Urothelium cell line (cell line): ENCODE data around the gene ZNF8.
A peak's percentile ranks its signal among the peaks of the same experiment; 100 is the strongest.
"Not testable (repeated sequence)": the region's sequence is repeated elsewhere in the genome, so short reads cannot be mapped to it uniquely, and the experiment has no call there.

Source experiments
- DNase-seq: peaks from one replicate; pipeline ENCODE4 v3.0.0; 2011; ENCODE audit warnings: low spot score, mixed read lengths
- FAIRE-seq: peaks from 2 replicates; lab custom pipeline; 2011; peaks lifted over from hg19 to GRCh38; lab: Jason Lieb, UNC

ZNF8 gene

DNA sequence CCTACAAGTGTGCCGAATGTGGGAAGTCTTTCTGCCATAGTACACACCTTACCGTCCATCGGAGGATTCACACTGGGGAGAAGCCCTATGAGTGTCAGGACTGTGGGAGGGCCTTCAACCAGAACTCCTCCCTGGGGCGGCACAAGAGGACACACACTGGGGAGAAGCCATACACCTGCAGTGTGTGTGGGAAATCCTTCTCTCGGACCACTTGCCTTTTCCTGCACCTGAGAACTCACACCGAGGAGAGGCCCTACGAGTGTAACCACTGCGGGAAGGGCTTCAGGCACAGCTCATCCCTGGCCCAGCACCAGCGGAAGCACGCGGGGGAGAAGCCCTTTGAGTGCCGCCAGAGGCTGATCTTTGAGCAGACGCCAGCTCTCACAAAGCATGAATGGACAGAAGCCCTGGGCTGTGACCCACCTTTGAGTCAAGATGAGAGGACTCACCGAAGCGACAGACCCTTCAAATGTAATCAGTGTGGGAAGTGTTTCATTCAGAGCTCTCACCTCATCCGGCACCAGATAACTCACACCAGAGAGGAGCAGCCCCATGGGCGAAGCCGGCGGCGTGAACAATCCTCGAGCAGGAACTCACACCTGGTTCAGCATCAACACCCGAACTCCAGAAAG, 16.1 kb downstream of the ZNF8 start:
- no peak for DNase-seq
- FAIRE-seq = no peak

GRCh38 chr19:58296104-58296503, 17.3 kb downstream of the ZNF8 start:
- no peak for FAIRE-seq
- no peak for DNase-seq

DNA sequence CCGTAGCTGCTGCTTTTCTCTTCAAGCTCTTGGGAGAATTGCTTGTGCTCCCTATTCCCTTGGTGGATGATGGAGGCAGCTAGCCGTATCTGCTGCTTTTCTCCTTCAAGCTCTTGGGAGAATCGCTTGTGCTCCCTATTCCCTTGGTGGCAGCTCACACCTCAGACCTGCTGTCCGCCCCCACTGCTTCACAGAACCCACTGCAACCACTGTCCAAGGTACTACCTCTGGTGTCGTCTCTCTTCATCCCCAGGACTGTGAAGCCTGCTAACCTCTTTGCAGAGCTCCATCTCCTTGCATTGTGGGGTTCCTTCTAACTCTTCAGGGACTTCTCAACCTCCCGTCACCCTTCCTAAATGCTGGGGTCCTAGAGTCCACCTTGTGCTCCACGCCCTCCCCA, 21.9 kb downstream of the ZNF8 start:
- no peak for FAIRE-seq

DNA sequence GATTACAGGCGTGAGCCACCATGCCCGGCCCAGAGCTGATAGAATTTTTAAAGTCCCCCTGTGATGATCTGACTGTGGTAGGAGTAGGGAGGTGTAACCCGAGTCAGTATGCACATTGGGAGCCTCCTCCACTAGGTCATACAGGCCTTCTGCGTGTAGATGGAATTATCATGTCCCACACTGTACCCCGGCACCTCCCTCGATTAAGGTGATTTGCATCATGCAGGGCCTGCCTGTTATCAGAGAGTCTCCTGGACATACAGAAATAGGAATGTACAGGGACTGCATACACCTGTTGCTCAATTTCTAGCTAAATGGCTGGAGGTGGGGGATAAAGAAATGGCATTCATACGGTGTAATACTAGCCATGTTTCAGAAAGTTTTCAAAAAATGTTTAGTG, 25.5 kb downstream of the ZNF8 start:
- no peak for FAIRE-seq

More for the DNA sequence above, 21.9 kb downstream of the ZNF8 start:
- no peak for DNase-seq

DNA sequence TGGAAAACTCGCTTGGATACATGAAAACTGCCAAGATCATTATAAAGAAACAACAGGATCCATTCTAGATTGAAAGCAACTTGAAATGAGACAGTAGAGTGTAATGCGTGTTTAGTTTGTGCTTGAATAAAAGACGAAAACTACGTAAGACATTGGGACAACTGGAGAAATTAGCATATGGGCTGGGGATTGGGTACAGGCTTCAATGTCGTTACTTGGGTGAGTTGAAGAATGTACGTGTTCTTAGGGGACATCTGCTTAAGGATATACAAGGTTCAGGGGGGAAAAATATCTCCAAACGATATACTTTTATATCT, 26.0 kb downstream of the ZNF8 start:
- FAIRE-seq (no peak), DNase-seq (no peak)

More for the DNA sequence above, 25.5 kb downstream of the ZNF8 start:
- DNase-seq = no peak

DNA sequence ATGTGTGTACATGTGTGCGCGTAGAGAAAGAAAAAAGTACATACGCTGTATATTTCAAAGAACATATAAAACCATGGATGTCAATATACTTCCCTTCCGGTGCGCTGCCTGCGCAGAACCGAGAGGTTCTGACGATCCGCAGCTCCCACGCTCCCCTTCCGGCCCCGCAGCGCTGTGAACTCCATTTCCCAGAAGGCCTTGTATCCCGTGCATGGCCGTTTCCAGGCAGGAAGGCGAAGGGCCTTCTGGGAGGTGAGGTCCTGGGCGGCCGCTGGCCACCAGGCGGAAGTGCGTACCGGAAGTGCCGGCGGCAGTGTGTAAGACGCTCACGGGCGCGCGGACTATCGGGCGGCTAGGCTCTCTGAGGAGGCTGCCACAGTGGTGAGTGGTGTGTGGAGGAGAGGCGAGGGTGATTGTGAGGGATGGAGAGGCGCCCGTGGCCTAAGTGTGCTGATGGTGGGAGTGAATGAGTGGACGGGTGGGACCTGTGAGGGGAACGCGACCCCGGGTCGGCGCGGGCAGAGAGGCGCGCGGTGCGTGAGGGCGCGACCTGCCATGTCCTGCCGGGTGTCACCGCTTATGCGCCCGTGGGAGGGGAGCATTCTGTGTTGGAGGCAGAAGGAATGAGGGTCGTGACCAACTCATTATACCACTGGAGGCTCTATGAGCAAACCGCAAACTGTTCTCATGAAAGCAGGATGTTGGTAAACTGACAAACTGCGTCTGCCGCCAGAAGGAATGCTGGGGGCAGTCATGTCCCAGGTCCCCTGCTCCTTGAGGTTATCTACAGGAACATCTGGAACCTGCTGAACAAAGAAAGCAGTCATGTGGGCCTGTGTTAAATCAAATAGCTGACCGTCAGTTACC, 26.5 kb downstream of the ZNF8 start, which contains the start of gene ERVK3-1:
TSS of gene ERVK3-1 (plus strand) at position 313 of the 867 bp plus-strand sequence. CDS start 6,792 bp downstream, outside the sequence.
- peak; percentile 95 for DNase-seq
- FAIRE-seq = peak; percentile 86

DNA sequence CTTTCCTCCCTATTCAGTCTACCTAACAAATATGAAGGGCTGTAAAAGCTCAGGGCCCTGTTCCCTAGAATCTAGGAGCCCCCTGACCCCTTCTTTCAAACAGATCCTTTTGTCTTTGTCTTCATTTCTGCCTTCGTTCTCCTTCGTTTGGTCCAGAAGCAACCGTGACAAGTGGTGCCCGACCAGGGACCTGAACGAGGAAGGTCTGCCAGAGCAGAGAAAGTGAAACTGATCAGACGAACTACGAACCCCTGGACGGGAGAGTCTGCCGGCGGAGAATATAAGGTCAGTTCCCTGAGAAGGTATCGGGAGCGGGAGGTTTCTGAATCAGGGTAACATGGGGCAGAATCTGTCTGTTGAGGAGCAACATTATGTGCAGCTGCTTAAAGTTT, 27.2 kb downstream of the ZNF8 start:
- DNase-seq (no peak), FAIRE-seq (no peak)

GRCh38 chr19:58307736-58308135, 29.0 kb downstream of the ZNF8 start:
- DNase-seq = no peak
- FAIRE-seq = no peak

GRCh38 chr19:58310685-58311084, 31.9 kb downstream of the ZNF8 start:
- FAIRE-seq = not testable (repeated sequence)

DNA sequence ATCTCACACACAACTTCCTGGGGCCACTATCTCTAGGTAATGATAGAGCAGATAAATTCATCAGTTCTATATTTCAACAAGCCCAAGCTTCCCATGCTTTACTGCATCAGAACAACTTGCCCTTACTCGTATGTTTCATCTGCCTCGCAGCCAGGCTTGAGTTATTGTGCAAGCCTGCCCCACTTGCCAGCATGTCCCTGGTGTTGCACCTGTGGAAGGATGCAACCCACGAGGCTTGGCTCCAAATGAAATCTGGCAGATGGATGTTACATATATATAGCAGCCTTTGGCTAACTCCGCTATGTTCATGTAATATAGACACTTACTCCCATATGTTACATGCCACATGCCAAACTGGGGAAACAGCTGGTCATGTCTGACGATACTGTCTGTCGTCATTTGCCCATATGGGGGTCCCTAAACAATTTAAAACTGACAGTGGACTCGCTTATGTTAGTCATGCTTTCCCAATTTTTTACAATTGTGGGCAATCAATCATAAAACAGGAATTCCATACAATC, 32.6 kb downstream of the ZNF8 start:
- no peak for FAIRE-seq
- no peak for DNase-seq

More at GRCh38 chr19:58310685-58311084, 31.9 kb downstream of the ZNF8 start:
- DNase-seq = not testable (repeated sequence)

GRCh38 chr19:58315580-58315979, 36.8 kb downstream of the ZNF8 start:
- DNase-seq (no peak), FAIRE-seq (no peak)

DNA sequence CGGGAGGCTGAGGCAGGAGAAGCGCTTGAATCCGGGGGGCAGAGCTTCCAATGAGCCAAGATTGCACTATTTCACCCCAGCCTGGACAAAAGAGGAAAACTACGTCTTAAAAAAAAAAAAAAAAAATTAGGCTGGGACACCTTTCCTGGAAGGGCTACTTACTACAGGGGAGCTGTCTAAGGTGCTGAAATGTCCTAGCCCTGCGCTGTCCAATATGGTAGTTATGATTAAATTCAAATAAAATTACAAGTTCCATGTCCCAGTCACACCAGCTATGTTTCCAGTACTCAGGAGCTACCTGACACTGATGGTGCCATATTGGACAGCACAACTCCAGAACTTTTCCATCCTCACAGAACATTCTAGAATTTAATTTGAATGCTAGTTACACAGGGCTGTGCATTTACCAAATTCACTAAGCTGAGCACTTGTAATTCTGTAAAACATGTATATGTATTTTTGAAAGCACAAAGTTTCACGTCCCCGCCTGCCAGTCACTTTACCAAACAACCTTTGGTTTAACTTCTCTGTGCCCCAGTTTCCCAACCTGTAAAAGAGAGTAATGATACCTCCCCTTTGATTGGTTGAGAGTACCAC, 38.8 kb downstream of the ZNF8 start:
- no peak for FAIRE-seq
- peak; percentile 31 for DNase-seq

GRCh38 chr19:58318297-58318696, 39.5 kb downstream of the ZNF8 start:
- DNase-seq (no peak), FAIRE-seq (no peak)

GRCh38 chr19:58319241-58319640, 40.5 kb downstream of the ZNF8 start:
- FAIRE-seq (no peak), DNase-seq (no peak)

GRCh38 chr19:58325311-58326022, 46.7 kb downstream of the ZNF8 start:
- DNase-seq (no peak), FAIRE-seq (no peak)

- FAIRE-seq (no peak), DNase-seq (no peak)
Observed at GRCh38 chr19:58326501-58326913, 47.8 kb downstream of the ZNF8 start.

GRCh38 chr19:58326914-58327726, 48.4 kb downstream of the ZNF8 start, which contains the start of gene ZSCAN22:
Gene ZSCAN22 (plus strand): TSS chr19:58326994. CDS start chr19:58334803, 7,809 bp downstream.
- peak; percentile 93 for FAIRE-seq

DNA sequence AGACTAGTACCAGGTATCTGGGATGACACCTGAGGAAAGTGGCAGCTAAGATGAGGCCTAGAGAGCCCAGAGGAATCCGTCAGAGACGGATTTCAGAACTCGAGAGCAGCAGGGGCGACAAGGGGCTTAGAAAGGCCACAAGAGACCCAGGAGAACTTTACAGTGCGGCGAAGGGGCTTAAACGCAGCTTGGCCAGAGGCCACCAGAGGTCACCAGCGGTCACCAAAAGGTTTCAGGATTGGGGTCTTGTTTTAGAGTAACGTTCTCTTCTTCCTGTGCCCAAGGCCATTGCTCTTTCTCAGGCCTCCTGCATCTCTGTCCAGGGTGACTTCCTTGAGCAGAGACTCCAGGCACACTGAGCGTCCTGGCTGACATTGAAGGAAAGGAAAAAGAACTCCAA, 50.2 kb downstream of the ZNF8 start:
- no peak for FAIRE-seq
- no peak for DNase-seq

More at GRCh38 chr19:58326914-58327726, 48.4 kb downstream of the ZNF8 start, which contains the start of gene ZSCAN22:
- DNase-seq = peak; percentile 94

GRCh38 chr19:58330458-58330857, 51.7 kb downstream of the ZNF8 start:
- DNase-seq = no peak
- no peak for FAIRE-seq

DNA sequence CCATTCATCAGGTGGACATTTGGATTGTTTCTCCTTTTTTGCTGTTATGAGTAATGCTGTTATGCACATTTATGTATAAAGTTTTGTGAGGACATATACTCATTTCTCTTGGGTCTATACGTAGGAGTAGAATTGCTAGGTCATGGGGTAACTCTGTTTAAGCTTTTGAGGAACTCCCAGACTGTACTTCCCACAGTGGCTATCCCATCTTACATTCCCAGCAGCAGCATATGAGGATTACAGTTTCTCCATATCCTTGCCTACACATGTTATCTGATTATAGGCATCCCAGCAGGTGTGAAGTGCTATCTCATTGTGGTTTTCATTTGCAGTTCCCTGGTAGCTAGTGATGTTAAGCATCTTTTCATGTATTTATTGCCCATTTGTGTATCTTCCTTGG, 53.9 kb downstream of the ZNF8 start:
- FAIRE-seq (no peak), DNase-seq (no peak)
